ENCODE measurements around the gene CCDC138.

CCDC138 gene

GRCh38 chr2:108829578-108830310, 43.2 kb downstream of the CCDC138 start:
- DNase-seq (ENCODE audit: low read depth): no peak

- DNase-seq (ENCODE audit: low read depth): no peak
These were observed 46.6 kb downstream of the CCDC138 start for GRCh38 chr2:108833219-108833618.

GRCh38 chr2:108834620-108835019, 48.0 kb downstream of the CCDC138 start:
- DNase-seq (ENCODE audit: low read depth): no peak

- no peak for DNase-seq (ENCODE audit: low read depth)
These were observed 48.5 kb downstream of the CCDC138 start for GRCh38 chr2:108835040-108835439.

- no peak for DNase-seq (ENCODE audit: low read depth)
These were observed 50.6 kb downstream of the CCDC138 start for GRCh38 chr2:108837198-108837597.

- DNase-seq (ENCODE audit: low read depth): no peak
These were observed 54.9 kb downstream of the CCDC138 start for GRCh38 chr2:108841506-108841905.

GRCh38 chr2:108845923-108846322, 59.4 kb downstream of the CCDC138 start:
- no peak for DNase-seq (ENCODE audit: low read depth)

GRCh38 chr2:108847000-108847399, 60.4 kb downstream of the CCDC138 start:
- DNase-seq (ENCODE audit: low read depth): no peak

GRCh38 chr2:108852375-108852774, 65.8 kb downstream of the CCDC138 start:
- DNase-seq (ENCODE audit: low read depth): no peak

GRCh38 chr2:108853421-108853820, 66.8 kb downstream of the CCDC138 start:
- no peak for DNase-seq (ENCODE audit: low read depth)

- DNase-seq (ENCODE audit: low read depth): no peak
These were observed 67.9 kb downstream of the CCDC138 start for GRCh38 chr2:108854484-108854883.

GRCh38 chr2:108855194-108855593, 68.6 kb downstream of the CCDC138 start:
- DNase-seq (ENCODE audit: low read depth): no peak

- no peak for DNase-seq (ENCODE audit: low read depth)
These were observed 72.3 kb downstream of the CCDC138 start for GRCh38 chr2:108858894-108859293.

- no peak for DNase-seq (ENCODE audit: low read depth)
These were observed 79.5 kb downstream of the CCDC138 start for GRCh38 chr2:108866041-108866440.

GRCh38 chr2:108868911-108869310, 82.3 kb downstream of the CCDC138 start:
- DNase-seq (ENCODE audit: low read depth): no peak

GRCh38 chr2:108869542-108869941, 83.0 kb downstream of the CCDC138 start:
- DNase-seq (ENCODE audit: low read depth): no peak

- no peak for DNase-seq (ENCODE audit: low read depth)
These were observed 83.6 kb downstream of the CCDC138 start for GRCh38 chr2:108870069-108870644.

GRCh38 chr2:108877506-108877905, 90.9 kb downstream of the CCDC138 start:
- DNase-seq (ENCODE audit: low read depth): no peak

GRCh38 chr2:108878276-108878675, 91.7 kb downstream of the CCDC138 start:
- no peak for DNase-seq (ENCODE audit: low read depth)

- DNase-seq (ENCODE audit: low read depth): no peak
These were observed 98.0 kb downstream of the CCDC138 start for GRCh38 chr2:108884619-108885018.

GRCh38 chr2:108889907-108890306, 103.3 kb downstream of the CCDC138 start:
- no peak for DNase-seq (ENCODE audit: low read depth)

GRCh38 chr2:108893277-108893676, 106.7 kb downstream of the CCDC138 start:
- DNase-seq (ENCODE audit: low read depth): no peak

GRCh38 chr2:108894766-108895165, 108.2 kb downstream of the CCDC138 start:
- no peak for DNase-seq (ENCODE audit: low read depth)

GRCh38 chr2:108895188-108895587, 108.6 kb downstream of the CCDC138 start:
- DNase-seq (ENCODE audit: low read depth): no peak

Data from activated T-cell treated with anti-CD3 and anti-CD28 coated beads for 24 hours (primary cell).